GM21723 (cell line): ENCODE results near the gene COL25A1.
"Not testable (repeated sequence)": the region's sequence is repeated elsewhere in the genome, so short reads cannot be mapped to it uniquely, and the experiment has no call there.

Experiments
- ATAC-seq: cut with Tn5 transposase; IDR thresholded peaks from one replicate; pipeline ENCODE4 v1.9.1; 2021; ENCODE audit warnings: mild to moderate bottlenecking, moderate library complexity; ENCODE audit not compliant: unreplicated experiment

COL25A1 gene

DNA sequence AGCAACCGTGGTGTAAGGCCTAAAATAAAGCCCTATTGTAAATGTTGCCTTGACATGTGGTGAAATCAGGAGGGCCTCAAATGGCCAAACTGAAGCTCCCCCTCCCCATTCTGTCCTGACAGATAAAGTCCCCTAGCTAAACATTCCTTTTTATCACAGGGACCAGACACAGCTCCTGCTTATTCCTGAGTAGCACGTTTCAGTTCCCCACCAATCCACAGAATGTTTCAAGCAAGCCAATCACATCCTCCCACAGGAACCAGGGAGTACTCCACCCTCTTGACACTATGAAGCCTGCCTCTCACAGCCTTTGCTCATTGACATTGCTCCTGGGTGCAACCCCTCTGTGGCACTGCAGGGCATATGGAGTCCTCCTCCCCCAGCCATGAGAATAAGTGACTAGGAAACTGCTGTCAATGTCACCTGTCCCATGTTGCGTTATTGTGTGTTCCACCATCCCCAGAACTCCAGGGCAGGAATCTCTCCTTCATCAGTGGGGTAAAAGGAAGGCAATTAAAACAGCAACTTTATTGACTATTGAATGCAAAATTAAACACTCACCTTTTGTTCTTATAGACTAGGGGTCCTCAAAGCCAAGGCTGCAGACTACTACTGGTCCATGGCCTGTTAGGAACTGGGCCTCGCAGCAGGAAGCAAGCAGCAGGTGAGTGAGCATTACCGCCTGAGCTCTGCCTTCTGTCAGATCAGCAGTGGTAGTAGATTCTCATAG lies 128.1 kb downstream of the COL25A1 start:
- ATAC-seq = no peak

DNA sequence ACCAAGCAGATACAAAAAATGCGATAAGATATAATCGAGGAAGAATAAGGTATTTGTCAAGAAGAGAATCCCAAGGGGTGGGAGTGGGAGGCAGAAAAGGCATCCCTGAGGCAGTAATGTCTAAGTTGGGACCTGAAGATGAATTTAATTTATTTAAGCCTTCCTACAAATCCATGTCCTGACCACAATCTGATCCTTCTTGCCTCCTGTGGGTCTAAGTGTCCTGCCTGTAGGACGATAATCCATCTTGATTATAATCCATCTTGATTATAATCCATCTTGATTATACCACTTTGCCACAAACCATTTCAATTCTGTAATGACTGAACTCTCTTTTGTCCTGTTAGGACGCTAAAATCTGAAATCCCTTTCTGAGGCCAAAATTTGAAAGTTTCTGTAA lies 130.2 kb downstream of the COL25A1 start:
- no peak for ATAC-seq

DNA sequence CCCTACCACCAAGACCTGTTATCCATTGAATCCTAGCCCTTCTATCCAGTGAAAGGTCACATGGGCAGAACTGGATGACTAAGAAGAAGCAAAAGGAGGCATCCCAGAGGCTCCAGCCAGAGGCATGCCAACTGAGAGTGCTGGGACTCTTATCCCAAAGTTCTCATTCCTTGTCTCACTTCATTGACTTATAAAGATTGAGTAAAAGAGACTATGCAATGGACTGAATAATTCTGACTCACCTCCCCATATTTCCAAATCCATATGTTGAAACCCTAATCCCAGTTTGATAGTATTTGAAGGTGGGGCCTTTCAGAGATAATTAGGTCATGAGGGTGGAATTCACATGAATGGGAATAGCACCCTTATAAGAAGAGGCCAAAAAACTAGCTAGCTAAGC lies 131.4 kb downstream of the COL25A1 start:
- ATAC-seq = no peak

GRCh38 chr4:109169170-109169569 lies 133.3 kb downstream of the COL25A1 start:
- no peak for ATAC-seq

- ATAC-seq = no peak
Observed at GRCh38 chr4:109166586-109166985, 135.9 kb downstream of the COL25A1 start.

DNA sequence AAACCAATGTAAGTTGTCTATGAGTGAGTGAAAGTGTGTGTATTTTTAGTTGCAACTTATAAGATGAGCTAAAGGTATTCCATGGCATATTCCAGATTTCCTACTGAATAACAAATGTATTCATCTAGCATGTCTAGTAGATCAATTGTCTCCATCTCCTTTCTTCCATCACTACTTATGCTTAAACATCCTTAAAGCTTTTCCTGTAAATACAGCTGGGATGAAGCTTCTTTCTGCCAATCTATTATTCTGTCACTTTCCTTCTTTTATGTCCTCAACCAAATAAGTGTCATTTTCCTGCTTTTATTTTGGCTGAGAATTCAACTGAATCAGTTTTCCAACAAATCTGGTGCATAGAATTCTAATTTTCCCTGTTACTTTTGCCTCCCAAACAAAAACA lies 136.3 kb downstream of the COL25A1 start:
- ATAC-seq = no peak

- no peak for ATAC-seq
Observed at GRCh38 chr4:109164011-109164410, 138.4 kb downstream of the COL25A1 start.

GRCh38 chr4:109163493-109163892 lies 139.0 kb downstream of the COL25A1 start:
- no peak for ATAC-seq

GRCh38 chr4:109162759-109163158 lies 139.7 kb downstream of the COL25A1 start:
- no peak for ATAC-seq

DNA sequence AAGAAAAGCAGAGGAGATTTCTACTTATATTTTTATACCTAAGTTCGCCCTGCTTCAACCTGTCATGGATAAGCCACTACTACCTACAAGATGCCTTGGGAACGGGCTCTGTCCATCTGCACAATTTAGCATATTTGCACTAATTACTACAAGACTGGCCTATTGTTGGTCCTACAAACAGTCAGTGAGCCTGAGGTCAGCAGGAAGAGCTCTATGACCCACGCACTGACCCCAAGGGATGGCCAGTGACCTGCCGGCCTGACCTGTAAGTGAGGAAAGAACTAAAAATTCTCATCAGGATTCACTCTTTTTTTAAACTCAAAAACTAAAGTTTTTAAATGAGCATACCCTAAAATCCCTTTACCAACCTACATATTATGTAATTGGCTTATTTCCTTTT lies 142.0 kb downstream of the COL25A1 start:
- ATAC-seq = no peak

DNA sequence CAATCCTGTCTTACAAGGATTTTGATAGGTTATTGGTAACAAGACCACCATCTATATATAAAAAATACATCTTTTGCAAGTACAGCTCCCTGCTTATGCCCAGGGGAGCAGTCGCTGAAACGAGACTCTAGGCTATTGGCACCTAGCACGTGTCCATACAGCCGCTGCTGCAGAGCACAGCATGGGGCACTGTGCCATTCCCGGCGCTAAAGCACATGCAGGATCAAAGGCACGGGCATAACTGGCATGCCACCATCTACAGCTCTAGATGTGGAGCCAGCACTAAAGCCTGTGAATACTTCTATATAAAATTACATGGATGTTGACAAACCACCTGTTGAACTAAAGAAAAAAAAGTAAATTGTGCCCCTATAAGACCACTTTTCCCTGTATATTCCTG lies 144.8 kb downstream of the COL25A1 start:
- ATAC-seq = no peak

- no peak for ATAC-seq
Observed at GRCh38 chr4:109157205-109157604, 145.3 kb downstream of the COL25A1 start.

DNA sequence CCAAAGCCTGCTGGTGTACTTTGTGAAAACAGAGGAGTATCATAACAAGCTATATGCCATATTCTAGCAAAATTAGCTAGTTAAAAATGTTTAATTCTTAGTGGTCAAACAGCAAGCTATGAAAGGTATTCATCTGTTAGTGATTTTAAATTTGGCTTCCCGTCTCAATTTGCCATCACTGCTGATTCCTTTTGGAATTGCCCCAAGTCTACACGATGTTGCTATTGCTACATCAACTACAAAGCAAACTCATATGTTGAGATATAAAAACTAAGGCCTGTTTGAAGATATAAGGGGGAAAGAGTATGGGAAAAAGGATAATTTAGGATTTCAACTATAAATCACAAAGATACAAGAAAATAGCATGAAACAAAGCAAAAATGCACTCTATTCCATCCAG lies 146.1 kb downstream of the COL25A1 start:
- no peak for ATAC-seq

DNA sequence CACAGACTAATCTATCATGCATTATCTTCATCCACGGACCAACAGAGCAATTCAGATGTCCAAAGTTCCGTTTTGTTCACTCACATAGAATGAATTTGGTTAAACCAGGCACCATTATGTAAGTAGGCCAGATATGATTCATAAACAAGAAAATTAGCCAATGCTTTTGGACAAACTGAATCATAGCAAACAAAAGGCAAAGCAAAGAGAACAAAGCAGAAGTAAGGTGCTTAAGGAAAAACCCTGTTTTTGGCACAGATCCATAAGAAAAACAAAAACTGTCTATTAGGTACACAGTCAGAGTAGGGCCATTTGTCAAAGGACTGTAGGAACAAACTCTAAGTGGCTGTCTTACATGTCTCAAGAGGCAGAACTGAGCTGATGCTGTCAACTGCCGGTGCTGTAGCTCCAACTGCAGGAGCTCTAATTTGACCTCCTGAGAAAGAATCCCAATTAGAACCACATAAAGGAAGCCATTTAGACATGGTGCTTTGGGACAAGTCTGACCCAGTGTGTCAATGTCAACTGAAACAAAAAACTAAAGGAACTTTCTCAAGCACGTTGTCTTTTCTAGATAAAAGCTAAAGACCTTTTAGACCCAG lies 146.7 kb downstream of the COL25A1 start:
- no peak for ATAC-seq

- no peak for ATAC-seq
Observed at GRCh38 chr4:109155084-109155483, 147.4 kb downstream of the COL25A1 start.

GRCh38 chr4:109154424-109154823 lies 148.0 kb downstream of the COL25A1 start:
- no peak for ATAC-seq

DNA sequence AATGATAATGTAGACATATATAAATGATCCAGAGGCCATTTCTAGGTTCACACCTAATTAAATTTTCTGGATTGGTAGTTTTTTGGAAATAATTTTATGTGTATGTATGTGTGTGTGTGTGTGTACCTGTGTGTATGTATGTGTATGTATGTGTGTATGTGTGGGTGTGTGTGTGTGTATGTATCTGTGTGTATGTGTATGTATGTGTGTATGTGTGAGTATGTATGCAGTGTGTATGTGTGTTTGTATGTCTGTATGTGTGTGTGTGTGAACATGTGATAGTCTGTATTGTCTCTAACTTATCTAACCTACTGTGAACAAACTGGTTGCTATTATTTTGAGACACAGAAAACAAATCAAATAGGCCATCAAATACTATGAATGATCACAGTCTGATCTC lies 152.6 kb downstream of the COL25A1 start:
- ATAC-seq = no peak

- no peak for ATAC-seq
Observed at GRCh38 chr4:109148577-109149075, 153.8 kb downstream of the COL25A1 start.

DNA sequence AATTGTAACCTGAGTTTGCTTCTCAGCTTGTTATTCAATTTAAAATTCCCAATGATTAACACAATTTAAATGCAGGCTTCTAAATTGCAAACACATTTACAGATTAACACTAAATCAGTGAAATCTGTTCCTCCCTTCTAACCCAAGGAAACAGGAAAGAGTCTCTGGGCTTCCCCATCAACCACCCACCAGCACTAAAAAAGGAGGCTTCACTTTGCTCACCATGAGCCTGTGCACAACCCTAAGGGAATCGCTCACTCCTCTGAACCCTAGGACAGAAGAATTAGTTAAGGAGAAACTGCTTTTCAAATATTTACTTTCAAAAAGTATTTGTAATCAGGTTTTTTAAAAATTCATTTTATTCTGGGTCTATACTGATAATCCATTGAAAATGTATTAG lies 155.3 kb downstream of the COL25A1 start:
- no peak for ATAC-seq

GRCh38 chr4:109146499-109146898 lies 156.0 kb downstream of the COL25A1 start:
- ATAC-seq = no peak

DNA sequence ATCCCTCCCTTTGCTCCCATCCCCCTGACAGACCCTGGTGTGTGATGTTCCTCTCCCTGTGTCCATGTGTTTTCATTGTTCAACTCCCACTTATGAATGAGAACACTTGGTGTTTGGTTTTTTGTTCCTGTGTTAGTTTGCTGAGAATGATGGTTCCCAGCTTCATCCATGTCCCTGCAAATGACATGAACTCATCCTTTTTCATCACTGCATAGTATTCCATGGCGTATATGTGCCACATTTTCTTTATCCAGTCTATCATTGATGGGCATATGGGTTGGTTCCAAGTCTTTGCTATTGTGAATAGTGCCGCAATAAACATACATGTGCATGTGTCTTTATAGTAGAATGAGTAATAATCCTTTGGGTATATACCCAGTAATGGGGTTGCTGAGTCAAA lies 164.3 kb downstream of the COL25A1 start:
- not testable (repeated sequence) for ATAC-seq

- no peak for ATAC-seq
Observed at GRCh38 chr4:109134921-109135320, 167.5 kb downstream of the COL25A1 start.

- no peak for ATAC-seq
Observed at GRCh38 chr4:109134268-109134667, 168.2 kb downstream of the COL25A1 start.
